ENCODE measurements around the gene CLIC4.
"Not testable (repeated sequence)": the region's sequence is repeated elsewhere in the genome, so short reads cannot be mapped to it uniquely, and the experiment has no call there.

Gene CLIC4

DNA sequence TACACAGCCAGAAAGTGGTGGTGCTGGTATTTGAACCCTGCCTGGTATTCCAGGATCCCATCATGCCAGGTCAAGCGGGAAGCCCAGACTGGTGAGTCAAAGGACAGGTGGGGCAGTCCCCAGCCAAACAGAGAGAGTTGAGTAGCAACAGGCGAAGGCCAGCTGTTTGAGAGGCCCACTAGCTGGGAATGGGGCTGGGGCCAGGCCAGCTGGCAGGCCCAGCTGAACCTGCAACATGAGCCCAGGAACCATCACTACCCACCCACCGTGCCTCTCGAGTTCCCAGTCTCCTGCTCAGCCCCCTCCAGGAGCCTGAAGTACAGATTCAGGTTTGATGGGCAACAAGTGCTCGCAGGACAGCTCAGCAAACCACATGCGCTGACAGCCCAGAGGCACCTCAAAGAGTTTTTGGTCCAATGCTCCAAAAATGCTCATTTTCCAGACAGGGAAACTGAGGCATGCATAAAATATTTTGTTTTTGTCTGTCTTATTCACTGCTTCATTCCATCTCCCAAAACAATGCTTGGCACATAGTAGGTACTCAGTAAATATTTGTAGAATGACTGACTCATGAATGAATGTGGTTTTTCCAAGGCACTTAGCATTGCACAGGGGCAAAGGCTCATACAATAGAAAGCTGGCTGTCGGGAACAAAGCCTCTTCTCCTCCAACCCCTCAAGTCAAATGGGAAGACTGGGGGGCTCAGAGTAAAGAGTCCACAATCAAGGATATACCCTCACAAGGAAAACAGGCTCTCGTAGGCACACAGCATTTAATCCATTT lies 42.5 kb upstream of the CLIC4 start:
- H3K27me3 ChIP-seq = no peaks in the 10 kb centered on the region
- H3K4me1 ChIP-seq = peaks cover 0 to 8% (median 3%) of the 10 kb centered on the region in 4 donors
- TF ChIP-seq, protein P1, sequence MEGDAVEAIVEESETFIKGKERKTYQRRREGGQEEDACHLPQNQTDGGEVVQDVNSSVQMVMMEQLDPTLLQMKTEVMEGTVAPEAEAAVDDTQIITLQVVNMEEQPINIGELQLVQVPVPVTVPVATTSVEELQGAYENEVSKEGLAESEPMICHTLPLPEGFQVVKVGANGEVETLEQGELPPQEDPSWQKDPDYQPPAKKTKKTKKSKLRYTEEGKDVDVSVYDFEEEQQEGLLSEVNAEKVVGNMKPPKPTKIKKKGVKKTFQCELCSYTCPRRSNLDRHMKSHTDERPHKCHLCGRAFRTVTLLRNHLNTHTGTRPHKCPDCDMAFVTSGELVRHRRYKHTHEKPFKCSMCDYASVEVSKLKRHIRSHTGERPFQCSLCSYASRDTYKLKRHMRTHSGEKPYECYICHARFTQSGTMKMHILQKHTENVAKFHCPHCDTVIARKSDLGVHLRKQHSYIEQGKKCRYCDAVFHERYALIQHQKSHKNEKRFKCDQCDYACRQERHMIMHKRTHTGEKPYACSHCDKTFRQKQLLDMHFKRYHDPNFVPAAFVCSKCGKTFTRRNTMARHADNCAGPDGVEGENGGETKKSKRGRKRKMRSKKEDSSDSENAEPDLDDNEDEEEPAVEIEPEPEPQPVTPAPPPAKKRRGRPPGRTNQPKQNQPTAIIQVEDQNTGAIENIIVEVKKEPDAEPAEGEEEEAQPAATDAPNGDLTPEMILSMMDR (IDR thresholded peaks at IDR 0.05) = no peak
- no peaks in the 10 kb centered on the region for H3K36me3 ChIP-seq
- no peaks in the 10 kb centered on the region for H3K9me3 ChIP-seq
- no peak for DNase-seq
- H3K27ac ChIP-seq = no peak overlapping the region
- intact Hi-C loops (cut with DNase I; ENCODE audit: low total_unique reads) = no loop called here
- no peak overlapping the region for H3K4me3 ChIP-seq

DNA sequence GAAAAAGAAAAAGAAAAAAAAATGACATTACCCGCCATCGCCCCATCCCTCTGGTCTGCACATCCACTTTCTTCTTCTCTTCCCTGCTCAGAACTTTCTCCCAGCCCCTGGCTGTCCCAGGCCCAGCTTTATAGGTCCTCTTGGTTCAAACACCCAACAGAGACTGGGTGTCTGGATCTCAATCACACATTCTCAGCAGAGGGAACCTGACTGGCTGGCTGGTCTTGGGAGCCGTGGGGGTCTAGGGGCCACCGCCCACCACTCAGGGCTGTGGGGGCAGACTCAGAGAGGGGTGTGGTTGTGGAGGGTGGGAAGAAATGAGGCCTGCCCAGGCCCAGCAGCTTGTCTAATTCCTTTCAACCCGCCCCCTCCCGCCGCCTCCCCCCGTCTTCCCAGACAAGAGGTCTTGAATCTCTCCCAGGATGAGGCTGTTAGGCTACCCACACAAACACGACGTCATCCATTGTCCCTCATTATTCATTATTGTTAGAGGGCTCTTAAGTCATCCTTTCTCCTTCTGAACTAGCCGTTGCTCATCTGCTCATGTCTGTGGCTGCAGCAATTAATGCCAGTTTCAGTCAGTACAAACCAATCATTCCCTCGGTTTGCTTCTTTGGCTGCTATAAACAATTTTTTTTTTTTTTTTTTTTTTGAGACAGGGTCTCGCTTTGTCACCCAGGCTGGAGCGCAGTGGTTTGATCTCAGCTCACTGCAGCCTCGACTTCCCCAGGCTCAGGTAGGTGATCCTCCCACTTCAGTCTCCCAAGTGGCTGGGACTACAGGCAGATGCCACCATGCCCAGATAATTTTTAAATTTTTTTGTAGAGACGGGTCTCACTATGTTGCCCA lies 40.6 kb upstream of the CLIC4 start:
- Histone ChIP-seq H3K4me3 (peak overlapping the region in 1 of 2 donors; percentile 21), H3K9me3 (no peaks in the 10 kb centered on the region), H3K36me3 (no peaks in the 10 kb centered on the region), H3K27ac (no peak overlapping the region), H3K27me3 (no peaks in the 10 kb centered on the region), H3K4me1 (peaks cover 0 to 8% (median 3%) of the 10 kb centered on the region in 4 donors)
- no peak for DNase-seq
- TF ChIP-seq, protein P1 (IDR thresholded peaks at IDR 0.05) = no peak
- intact Hi-C loops (cut with DNase I; ENCODE audit: low total_unique reads) = no loop called here

DNA sequence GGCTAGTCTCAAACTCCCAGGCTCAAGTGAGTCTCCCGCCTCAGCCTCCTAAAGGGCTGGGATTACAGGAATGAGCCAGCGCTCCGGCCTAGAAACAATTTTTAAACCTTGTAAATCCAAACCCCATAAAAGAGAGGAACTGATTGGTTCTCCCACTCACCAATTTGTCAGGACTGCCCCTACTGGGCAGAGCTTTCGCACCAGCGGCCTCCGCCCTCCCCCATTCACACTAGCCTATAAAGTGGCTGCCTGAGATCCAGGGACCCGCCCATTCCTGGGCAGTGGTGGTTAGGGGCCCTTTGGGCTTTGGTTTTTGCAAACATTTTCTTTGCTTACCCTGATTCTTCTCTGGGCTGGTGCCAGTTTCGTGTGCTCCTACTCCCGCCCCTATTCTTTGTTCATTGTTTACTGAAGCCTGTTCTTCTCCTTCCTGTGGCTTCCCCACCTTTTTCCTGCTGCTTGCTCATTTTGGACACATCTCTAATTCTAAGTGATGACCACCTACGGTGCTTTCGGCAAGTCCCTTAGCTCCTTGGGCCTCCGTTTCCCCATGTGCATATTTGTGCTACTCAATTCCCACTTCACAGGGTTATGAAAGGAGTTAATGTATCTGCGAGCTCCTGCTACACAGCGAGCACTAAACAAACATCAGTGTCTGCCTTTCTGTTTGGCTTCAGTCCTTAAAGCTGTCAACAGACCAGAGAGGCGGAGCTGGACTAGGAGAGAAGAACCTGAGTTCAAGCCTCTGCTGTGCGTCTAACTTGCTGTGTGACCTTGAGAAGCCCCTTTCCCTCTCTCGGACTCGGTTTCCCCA lies 39.8 kb upstream of the CLIC4 start:
- Histone ChIP-seq H3K27ac (peak overlapping the region in 1 of 2 donors; percentile 5), H3K27me3 (no peaks in the 10 kb centered on the region), H3K4me3 (peak overlapping the region in 1 of 2 donors; percentile 21), H3K9me3 (no peaks in the 10 kb centered on the region), H3K36me3 (no peaks in the 10 kb centered on the region), H3K4me1 (peaks cover 0 to 8% (median 3%) of the 10 kb centered on the region in 4 donors)
- peak; percentile 80 to 82 for DNase-seq
- intact Hi-C loops (cut with DNase I; ENCODE audit: low total_unique reads) = no loop called here
- TF ChIP-seq, protein P1 (IDR thresholded peaks at IDR 0.05) = no peak

DNA sequence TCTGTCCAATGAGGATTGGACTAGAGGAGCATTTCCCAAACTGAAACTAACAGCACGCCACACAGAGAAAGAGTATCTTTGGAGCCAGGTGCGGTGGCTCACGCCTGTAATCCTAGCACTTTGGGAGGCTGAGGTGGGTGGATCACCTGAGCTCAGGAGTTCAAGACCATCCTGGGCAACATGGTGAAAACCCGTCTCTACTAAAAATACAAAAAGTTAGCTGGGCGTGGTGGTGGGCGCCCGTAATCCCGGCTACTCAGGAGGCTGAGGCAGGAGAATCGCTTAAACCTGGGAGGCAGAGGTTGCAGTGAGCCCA lies 39.2 kb upstream of the CLIC4 start:
- intact Hi-C loops (cut with DNase I; ENCODE audit: low total_unique reads); H3K4me1 ChIP-seq; H3K9me3 ChIP-seq; H3K27me3 ChIP-seq; DNase-seq; H3K36me3 ChIP-seq; H3K4me3 ChIP-seq: not testable (repeated sequence)
- peak overlapping the region in 1 of 2 donors; percentile 5 for H3K27ac ChIP-seq

DNA sequence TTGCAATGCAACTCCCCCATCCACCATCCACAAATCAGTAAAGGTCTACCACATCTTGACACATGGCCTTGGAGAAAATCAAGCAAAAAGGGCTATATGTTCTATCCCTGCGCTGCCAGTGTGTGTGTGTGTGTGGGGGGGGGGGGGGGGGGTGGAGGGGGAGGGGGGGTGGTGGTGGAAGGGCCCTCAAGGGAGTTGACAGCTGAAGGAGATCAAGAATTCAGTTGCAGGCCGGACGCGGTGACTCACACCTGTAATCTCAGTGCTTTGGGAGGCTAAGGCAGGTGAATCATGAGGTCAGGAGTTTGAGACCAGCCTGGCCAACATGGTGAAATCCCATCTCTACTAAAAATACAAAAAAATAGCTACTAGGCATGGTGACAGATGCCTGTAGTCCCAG lies 37.6 kb upstream of the CLIC4 start:
- DNase-seq = no peak
- no peaks in the 10 kb centered on the region for H3K27me3 ChIP-seq
- H3K9me3 ChIP-seq = no peaks in the 10 kb centered on the region
- H3K36me3 ChIP-seq = no peaks in the 10 kb centered on the region
- H3K4me1 ChIP-seq = peaks cover 0 to 8% (median 3%) of the 10 kb centered on the region in 4 donors
- H3K4me3 ChIP-seq = no peak overlapping the region
- no peak overlapping the region for H3K27ac ChIP-seq
- TF ChIP-seq, protein P1 (IDR thresholded peaks at IDR 0.05) = no peak
- intact Hi-C loops (cut with DNase I; ENCODE audit: low total_unique reads) = no loop called here

Measured in tibial artery (tissue), 4 donors.